Transverse colon (tissue), 4 donors: ENCODE measurements around the gene MYO7B. TPM values are rescaled to one million over a fixed set of nuclear protein-coding genes. Genes with fewer than 3 reads are reported as not detected.

Experiments
- DNase-seq: peaks from one replicate; pipeline ENCODE4 v3.0.0-alpha.2; 2019
- H3K27ac ChIP-seq, 4 donors: fragments of 200-600 bp; sonication (generic); 2 replicates each; pipeline ENCODE4 v1.5.1; 2016 to 2018; ENCODE audit warnings: inconsistent platforms in 4 of 4
- H3K27me3 ChIP-seq: fragments of 200-600 bp; sonication (generic); 2 replicates; pipeline ENCODE4 v1.5.1; 2017; ENCODE audit warnings: inconsistent platforms
- H3K36me3 ChIP-seq, 4 donors: fragments of 200-600 bp; sonication (generic); 2 replicates each; pipeline ENCODE4 v1.5.1; 2017 to 2019; ENCODE audit warnings: inconsistent platforms in 4 of 4
- H3K4me1 ChIP-seq, 4 donors: fragments of 200-600 bp; sonication (generic); 2 replicates each; pipeline ENCODE4 v1.5.1; 2017 to 2020; ENCODE audit warnings: inconsistent platforms in 4 of 4
- H3K4me3 ChIP-seq, 4 donors: fragments of 200-600 bp; sonication (generic); 1 replicate in 1 of 4; 2 replicates in 3 of 4; pipeline versions ENCODE4 v1.5.1 to v1.6.1; 2017 to 2019; ENCODE audit warnings: inconsistent platforms in 4 of 4
- H3K9me3 ChIP-seq, 2 donors: fragments of 200-600 bp; sonication (generic); 2 replicates each; pipeline ENCODE4 v1.5.1; 2017 to 2019; ENCODE audit warnings: inconsistent platforms in 2 of 2
- CTCF ChIP-seq, 5 experiments: fragments of 200-600 bp in 3 of 5; fragments of 450-650 bp in 2 of 5; sonication (generic) in 3 of 5; IDR thresholded peaks; 1 replicate in 2 of 5; 2 replicates in 3 of 5; pipeline ENCODE4 v1.5.1; 2016 to 2017; ENCODE audit warnings: antibody characterized with exemption in 5 of 5, inconsistent platforms in 3 of 5, mild to moderate bottlenecking in 2 of 5, moderate library complexity in 1 of 5
- EP300 ChIP-seq: sonication (generic); formaldehyde crosslinking; IDR thresholded peaks from one replicate; pipeline ENCODE4 v1.6.1; 2017; ENCODE audit warnings: antibody characterized with exemption, low read depth
- POLR2A ChIP-seq: fragments of 450-650 bp; IDR thresholded peaks from one replicate; pipeline ENCODE4 v1.6.1; 2016; ENCODE audit warnings: antibody characterized with exemption, mild to moderate bottlenecking, moderate library complexity
- POLR2AphosphoS5 ChIP-seq, 3 donors: sonication (generic); formaldehyde crosslinking; IDR thresholded peaks; one replicate each; pipeline ENCODE4 v1.6.1; 2016; ENCODE audit warnings: antibody characterized with exemption in 3 of 3
- WGBS, 2 donors: methylation state at CpG; one replicate each; pipeline ENCODE4 v1.1.5; 2018; ENCODE audit warnings: low coverage in 1 of 2; 5-methylcytosine and 5-hydroxymethylcytosine counted together
- in situ Hi-C, 4 donors: fragments of 200-750 bp; cut with MboI; loops; one replicate each; pipeline versions ENCODE4 v1.15.0 to v1.15.1; 2017; ENCODE audit warnings: low sequenced_read_pairs in 3 of 4, low pct_ligation_motif_present in 1 of 4, low pct_unique_long_range_greater_than_20kb in 1 of 4
- intact Hi-C: fragments of 100-400 bp; cut with DNase I; formaldehyde crosslinking; loops from one replicate; pipeline ENCODE4 v1.15.1; 2023; ENCODE audit warnings: low total_unique reads
- total RNA-seq, 4 donors: library from RNA; depleted of rRNA; stranded (reverse); fragments of >200 nt; gene quantifications; one replicate each; pipeline ENCODE4 v1.1.0, GENCODE V29; 2016

Gene MYO7B
- total RNA-seq, 4 donors from 2014 or later = 242 to 637 (median 280) TPM

DNA sequence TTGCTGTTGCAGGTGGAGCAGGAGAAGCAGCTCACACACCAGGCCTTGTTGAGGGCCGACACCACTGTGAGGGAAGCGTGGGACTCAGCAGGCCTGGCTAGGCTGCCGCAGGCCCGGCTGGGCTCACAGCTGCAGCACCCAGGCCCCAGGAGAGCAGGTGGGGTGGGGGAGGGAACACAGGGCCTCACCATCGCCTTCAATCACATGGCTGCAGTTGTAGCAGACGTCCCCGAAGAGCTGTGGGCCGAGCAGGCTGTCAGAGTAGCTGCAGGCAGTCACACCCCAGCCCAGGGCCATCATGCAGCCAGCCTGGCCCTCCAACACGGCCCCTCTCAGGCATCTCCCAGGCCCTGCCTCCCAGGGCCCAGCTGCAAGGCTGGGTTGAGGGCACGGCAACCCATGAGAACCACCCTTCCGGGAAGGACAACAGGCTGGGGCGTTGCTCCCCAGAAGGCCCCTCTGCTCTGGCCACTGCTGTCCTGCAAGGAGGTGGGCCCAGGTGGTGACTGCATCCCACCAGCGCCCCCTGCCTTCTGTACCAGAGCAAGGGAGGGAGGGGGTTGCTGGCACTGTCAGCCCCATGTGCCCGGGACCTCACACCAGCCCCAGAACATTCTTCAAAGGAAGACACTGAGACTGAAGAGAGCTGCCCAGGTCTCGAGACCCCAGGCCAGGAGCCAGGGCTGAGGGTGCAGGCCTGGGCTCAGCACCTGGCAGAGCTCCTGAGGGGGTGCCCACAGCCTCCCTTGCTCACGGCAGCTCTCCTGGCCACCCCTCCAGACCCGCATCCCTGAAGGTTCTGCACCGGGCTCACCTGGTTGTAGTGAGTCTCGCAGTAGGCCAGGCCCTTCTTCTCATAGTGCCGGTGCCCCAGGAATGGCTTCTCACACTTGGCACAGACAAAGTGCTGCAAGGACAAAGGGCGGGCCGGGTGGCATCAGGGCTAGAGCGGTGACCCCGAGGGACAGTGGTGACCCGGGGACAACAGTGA, 104.9 kb downstream of the MYO7B start:
- in situ Hi-C loops (no loop called here), intact Hi-C loops (loop anchor here (1.0 kb wide), 1 partner anchor 61 kb away; the partner anchor contains the start of gene SFT2D3)
- DNase-seq = no peak
- WGBS, 2 donors = 71% methylated on average over 25 of the region's 25 CpGs; no CpG with 5 or more reads in 1 of the 2 donors
- peaks cover 2 to 26% (median 12%) of the 10 kb centered on the region in 4 donors for H3K4me1 ChIP-seq
- TF ChIP-seq CTCF (IDR thresholded peaks at IDR 0.05) (no peak), POLR2AphosphoS5 (IDR thresholded peaks at IDR 0.05) (no peak), EP300 (no peak), POLR2A (no peak)
- H3K27me3 ChIP-seq = no peaks in the 10 kb centered on the region
- no peak overlapping the region for H3K4me3 ChIP-seq
- peak overlapping the region in 3 of 4 donors; percentile 45 to 83 (median 52) for H3K27ac ChIP-seq
- no peaks in the 10 kb centered on the region for H3K36me3 ChIP-seq
- no peaks in the 10 kb centered on the region for H3K9me3 ChIP-seq

DNA sequence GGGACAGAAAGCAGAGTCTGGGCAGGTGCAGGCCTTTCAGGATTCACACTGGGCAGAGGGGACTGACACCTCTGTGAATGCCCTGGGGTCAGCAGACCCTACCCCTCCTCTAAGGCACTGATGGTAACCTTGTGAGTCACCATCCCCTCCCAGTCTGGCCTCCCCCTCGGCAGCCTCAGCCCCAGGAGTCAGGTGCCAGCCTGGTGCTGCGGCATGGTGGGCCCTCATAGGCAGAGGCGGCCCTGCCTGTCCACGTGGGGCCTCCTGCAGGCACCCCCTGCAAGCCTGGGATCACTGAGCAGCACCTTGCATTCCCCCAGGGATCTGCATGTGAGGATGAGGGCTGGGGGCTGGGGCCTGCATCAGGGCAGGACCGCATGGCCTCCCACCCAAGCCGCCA, 105.7 kb downstream of the MYO7B start:
- peak overlapping the region in 2 of 4 donors; percentile 45 to 83 for H3K27ac ChIP-seq
- TF ChIP-seq CTCF (IDR thresholded peaks at IDR 0.05) (no peak), POLR2A (no peak), EP300 (no peak), POLR2AphosphoS5 (IDR thresholded peaks at IDR 0.05) (no peak)
- H3K4me3 ChIP-seq = no peak overlapping the region
- intact Hi-C loops = no loop called here
- 100% methylated on average over 1 of the region's 6 CpGs; no CpG with 5 or more reads in 1 of the 2 donors for WGBS, 2 donors
- peaks cover 4 to 31% (median 18%) of the 10 kb centered on the region in 4 donors for H3K4me1 ChIP-seq
- DNase-seq = no peak
- no peaks in the 10 kb centered on the region for H3K27me3 ChIP-seq
- no peaks in the 10 kb centered on the region for H3K9me3 ChIP-seq
- in situ Hi-C loops = no loop called here
- H3K36me3 ChIP-seq = no peaks in the 10 kb centered on the region

GRCh38 chr2:127641846-127642507, 106.5 kb downstream of the MYO7B start:
- no peaks in the 10 kb centered on the region for H3K9me3 ChIP-seq
- in situ Hi-C loops = no loop called here
- intact Hi-C loops = no loop called here
- TF ChIP-seq POLR2A = no peak
- no peak for TF ChIP-seq POLR2AphosphoS5 (IDR thresholded peaks at IDR 0.05)
- no peak for TF ChIP-seq CTCF (IDR thresholded peaks at IDR 0.05)
- no peak for TF ChIP-seq EP300
- DNase-seq = no peak
- H3K27ac ChIP-seq = peak overlapping the region; percentile 15 to 83 (median 33)
- WGBS, 2 donors = 49% methylated on average over 21 of the region's 25 CpGs; no CpG with 5 or more reads in 1 of the 2 donors
- H3K36me3 ChIP-seq = no peaks in the 10 kb centered on the region
- no peaks in the 10 kb centered on the region for H3K27me3 ChIP-seq
- peaks cover 6 to 35% (median 21%) of the 10 kb centered on the region in 4 donors for H3K4me1 ChIP-seq
- H3K4me3 ChIP-seq = no peak overlapping the region
